Left hindlimb (tissue), 1 donor: ENCODE measurements around the gene RAPGEF4.
"Not testable (repeated sequence)": the region's sequence is repeated elsewhere in the genome, so short reads cannot be mapped to it uniquely, and the experiment has no call there.

Experiments
- DNase-seq: peaks from one replicate; pipeline ENCODE4 v3.0.0-alpha.2; 2018

Gene RAPGEF4

DNA sequence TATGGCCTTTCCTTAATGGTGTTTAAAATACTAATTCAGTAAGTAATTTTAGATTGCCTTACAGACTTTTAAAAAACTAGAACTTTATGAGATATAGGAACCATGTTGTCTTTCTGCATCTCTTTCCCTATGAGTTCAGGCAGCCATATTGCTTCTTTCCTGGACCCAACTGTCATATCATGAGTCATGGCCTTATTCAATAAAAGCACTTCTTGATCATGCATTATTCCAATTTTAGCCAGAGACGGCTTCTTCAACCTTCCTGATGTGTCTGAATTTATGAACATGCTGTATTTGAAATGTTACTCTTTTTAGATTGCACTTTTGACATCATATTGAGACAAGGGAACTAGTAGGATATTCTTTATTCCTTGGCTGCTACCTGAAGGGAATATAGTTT is 274.6 kb downstream of the RAPGEF4 start:
- DNase-seq = no peak

- no peak for DNase-seq
These were observed 280.8 kb downstream of the RAPGEF4 start for GRCh38 chr2:173016451-173016850.

GRCh38 chr2:173017646-173018420 is 282.2 kb downstream of the RAPGEF4 start:
- DNase-seq = no peak

DNA sequence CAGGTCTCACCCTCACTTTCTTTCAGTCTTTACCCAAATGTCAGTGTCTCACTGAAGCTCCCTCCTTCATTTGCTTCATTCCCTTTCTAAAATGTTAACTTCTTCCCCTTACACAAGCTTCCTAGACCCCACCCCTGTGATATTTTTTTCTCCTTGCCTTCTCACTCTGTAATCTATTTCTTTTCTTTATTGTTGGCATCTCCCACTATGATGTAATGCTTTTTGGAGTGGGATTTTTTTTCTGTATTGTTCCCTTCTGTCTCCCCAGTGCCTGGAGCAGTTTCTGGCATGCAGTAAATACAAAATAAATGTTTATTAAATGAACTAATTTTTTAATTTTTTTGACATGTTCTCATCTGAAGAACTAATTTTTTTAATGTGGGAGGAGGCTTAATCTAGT is 284.1 kb downstream of the RAPGEF4 start:
- DNase-seq = no peak

- no peak for DNase-seq
These were observed 286.3 kb downstream of the RAPGEF4 start for GRCh38 chr2:173021939-173022371.

DNA sequence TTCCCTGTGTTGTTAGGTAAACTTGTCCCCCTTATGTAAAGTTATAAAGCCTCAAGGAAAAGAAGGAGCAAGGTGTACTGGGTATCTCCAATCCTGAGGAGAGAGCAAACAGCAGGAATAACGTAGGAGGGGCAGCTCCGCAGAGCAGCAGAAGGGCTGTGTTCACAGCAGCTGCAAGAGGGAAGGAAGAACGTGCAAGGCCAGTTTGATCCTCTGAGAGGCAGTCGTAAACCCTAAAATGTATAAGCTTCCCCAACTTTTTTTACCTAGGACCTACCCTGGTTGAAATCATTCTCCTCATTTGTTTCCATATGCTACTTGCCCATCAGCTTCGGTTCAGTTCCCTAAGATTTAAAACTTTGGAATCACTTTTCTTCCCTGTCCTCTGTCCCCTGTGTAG is 288.1 kb downstream of the RAPGEF4 start:
- DNase-seq = no peak

GRCh38 chr2:173026479-173026878 is 290.8 kb downstream of the RAPGEF4 start:
- no peak for DNase-seq

GRCh38 chr2:173027181-173028128 is 291.8 kb downstream of the RAPGEF4 start:
- DNase-seq = peak; percentile 80

DNA sequence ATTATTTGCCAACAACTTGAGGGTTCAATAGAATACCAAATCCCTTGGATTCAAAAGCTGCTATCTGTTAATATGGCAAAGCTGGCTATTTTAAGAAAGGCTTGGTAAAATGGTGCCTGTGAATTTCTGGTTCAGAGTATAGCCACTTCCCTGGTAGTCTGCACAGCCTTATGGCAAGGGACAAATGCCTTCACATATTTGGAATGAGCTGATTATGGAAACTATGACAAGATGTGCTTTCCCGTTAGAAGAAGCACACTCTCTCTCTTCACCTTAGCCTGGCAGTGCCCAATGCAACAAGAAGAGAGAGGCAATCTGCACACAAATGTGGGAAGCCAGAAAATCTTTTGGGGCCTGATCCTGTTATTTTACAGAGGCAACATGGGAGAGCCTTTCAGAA is 292.5 kb downstream of the RAPGEF4 start:
- DNase-seq = no peak

DNA sequence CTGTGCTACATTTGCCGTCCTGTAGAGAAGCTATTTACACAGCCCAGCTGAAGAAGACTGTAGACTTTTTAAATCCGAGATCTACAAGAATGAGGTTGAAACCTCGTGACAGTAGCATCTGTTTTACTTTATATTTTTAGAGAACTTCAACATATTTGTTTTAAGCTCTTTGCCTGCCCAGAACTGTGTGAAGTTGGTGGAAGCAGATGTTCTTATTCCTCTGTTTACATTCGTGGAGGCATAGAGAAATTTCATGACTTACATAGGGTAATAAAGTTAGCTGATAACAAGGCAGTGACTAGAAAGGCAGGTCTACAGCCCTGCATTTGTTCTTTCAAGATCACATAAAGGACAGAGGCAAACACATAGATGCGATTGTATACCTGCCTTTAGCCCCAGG is 293.0 kb downstream of the RAPGEF4 start:
- no peak for DNase-seq

DNA sequence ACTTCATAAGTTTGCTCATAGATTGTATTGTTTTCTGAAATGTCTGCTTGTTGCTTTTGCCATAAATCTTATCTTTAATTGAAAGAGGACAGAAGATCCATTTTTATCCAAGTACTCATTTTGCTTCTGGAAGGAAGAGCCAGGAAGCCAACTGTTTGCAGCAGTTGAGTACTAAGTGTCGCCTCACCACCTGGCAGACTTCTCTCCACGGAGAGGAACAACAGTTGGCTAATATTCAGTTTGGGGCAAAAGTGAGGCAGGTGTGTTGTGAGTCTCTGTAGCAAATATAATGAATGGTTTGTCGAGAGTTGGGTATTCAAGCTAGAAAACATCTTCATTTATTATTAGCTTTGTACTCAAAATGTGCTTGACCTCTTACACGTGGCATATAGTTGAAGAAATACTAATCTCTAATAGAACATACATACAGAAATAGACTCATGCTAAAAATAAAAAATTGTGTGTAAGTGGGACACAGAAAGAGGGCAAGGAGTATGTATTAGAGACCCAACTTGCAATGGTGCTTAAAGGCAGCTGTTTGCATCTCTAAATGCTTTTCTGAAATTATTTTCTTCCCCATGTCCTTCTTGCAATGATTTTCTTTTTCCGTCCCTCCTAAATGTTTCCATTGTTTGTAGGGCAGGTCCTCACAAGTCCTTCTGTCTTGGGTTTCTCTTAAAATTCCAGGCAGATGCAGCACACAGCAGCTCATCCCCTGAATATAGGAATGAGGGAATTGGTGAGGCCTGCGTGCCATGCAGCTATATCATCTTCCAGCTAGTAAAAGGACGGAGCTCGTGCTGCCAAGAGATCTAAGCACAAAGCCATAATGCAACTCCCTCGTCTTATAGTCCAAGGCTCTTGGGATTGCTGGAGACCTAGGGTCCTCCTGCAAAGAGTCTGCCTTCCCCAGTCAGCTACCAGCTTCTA is 295.2 kb downstream of the RAPGEF4 start:
- DNase-seq = no peak

DNA sequence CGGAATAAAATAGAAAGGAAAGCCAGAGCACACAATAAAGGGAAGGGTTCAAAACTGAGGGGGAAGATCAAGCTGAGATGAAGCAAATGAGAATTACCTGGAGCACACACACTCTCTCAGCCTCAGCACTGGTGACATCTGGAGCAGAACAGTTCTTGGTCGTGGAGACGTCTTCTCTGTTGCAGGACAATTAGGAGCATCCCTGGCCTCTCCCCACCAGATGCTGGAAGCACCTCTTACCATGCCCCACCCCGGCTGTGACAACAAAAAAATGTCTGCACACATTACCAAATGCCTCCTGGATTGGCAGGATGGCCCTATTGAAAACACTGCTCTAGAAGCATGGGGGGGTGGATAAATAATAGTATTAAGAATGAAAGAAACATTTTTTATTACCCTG is 296.4 kb downstream of the RAPGEF4 start:
- DNase-seq = no peak

- no peak for DNase-seq
These were observed 297.4 kb downstream of the RAPGEF4 start for GRCh38 chr2:173033084-173033483.

- DNase-seq = no peak
These were observed 298.5 kb downstream of the RAPGEF4 start for GRCh38 chr2:173034143-173034542.

DNA sequence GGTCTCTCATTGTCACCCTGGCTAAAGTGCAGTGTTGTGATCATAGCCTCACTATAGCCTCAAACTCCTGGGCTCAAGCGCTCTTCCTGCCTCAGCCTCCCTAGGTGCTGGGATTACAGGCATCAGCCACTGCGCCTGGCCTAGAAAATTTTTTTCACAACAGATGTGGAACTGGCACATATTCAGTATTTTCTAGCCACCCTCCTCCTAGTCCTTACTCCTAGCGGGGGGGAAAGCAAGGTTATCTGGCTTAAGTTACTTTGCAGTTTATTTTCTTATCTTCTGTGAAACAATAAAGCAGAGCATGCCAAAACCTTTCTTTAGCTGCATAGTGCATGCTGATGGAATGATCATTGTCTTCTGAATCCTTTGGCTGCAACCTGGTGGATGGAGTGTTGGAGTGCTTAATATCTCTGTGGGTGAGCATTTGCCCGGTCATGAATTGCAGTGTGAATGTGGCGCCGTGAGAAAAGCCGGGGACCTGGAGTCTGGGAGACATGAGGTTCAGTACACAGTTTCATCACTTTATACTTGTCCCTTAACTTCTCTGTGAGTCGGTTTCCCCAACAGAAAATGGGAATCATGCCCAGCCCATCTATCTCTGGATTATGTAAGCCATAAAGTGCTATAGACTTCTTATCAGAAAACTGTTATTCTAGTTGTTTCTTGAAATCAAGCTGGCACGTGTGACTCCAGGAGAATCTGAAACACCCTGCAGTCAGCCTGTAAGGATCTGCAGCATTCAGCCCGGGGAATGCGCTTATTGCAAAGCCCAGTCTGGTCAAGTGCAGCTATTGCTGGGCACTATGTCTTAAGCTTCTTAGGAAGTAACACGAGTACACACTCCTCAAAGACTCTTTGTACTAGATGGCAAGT is 301.8 kb downstream of the RAPGEF4 start:
- no peak for DNase-seq

DNA sequence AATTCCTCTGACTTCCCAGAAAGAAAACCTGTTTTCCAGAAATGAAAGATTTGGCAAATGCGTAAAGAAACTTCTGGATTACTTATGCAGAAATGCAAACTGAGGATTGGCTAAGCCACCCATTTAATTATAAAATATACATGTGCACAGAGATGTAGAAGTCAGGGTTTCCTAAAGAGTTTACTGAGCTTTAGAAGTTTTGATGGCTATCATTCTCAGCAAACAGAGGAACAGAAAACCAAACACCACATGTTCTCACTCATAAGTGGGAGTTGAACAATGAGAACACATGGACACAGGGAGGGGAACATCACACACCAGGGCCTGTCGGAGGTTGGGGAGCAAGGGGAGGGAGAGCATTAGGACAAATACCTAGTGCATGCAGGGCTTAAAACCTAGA is 302.6 kb downstream of the RAPGEF4 start:
- DNase-seq = not testable (repeated sequence)

DNA sequence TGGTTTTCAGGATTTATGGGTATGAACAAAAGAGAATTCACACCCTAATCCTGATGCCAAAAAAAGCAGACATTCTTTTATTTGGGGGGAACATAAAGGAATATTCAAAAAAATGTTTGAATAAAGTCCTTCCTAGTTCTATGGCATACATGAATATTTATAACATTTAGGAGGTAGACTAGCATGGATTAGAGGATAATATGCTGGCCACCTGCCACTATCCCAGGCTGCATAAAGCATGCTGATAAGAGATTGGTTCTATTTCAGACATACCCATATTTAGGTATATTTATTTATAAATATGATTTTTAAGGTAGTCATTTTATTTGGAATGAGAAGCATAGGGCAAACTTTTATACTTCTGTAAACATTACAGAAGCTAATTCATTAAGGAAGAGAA is 305.1 kb downstream of the RAPGEF4 start:
- DNase-seq = no peak

DNA sequence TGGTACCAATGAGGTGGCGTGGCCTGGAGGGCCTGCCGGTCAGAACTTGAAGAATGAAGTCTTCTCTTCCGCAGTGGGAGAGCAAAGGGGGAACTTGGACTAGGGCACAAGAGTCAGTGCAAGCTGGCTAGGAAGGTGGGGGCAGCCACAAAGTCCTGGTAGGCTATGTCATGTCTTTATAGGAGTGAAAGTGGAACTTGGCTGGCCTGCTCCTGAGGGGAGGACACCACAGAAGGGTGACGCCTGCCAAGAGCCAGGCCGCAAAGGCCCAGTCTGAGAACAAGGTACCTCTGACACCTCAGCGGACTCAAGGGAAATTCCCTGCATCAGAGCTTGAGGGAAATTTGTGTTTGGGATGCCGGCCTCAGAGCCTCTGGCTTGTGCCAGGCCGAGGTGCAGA is 307.8 kb downstream of the RAPGEF4 start:
- DNase-seq = no peak

DNA sequence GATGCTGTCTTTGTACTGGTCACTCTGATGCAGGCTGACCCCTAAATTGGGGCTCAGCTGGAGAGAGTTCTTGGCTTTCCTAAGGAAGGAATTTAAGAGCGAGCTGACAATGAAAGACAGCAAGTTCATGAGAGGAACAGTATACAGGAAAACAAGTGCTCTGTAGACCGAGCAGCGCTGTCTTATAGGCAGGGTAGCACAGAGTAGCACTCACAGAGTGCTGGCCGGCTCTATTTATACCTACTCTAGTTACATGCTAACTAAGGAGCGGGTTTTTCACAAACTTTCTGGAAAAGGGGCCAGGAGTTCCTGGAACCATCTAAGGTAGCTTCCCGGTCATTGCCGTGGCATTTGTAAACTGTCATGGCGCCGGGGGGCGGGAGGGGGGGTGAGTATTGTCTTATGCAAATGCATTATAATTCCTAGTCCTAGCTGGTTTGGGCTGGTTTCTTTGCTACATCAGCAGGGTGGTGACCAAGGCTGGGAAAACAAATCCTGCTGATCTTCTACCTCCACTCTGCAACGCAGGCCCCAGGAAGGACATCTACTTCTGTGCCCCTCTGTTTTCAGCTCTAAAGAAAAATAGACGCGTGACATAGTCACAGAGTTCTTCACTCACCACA is 308.4 kb downstream of the RAPGEF4 start:
- DNase-seq = no peak

DNA sequence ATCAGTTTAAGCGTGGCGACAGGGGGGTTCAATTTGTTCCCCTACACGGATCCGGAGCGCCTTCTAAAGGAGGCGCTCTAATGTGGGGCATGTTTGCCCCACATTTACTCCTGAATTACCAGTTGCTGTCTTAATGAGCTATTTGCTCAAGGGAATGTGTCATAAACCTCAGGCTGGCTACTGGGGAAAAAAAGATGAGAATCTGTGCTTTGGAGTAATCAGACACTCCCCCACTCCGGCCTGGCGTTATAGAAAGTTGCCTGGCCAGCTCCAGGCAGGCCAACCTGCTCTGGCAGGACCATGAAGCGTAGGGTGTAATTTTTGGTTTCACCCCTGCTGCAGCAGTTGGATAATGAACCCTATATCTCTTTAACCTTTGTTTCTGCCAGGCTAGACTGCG is 309.0 kb downstream of the RAPGEF4 start:
- no peak for DNase-seq

DNA sequence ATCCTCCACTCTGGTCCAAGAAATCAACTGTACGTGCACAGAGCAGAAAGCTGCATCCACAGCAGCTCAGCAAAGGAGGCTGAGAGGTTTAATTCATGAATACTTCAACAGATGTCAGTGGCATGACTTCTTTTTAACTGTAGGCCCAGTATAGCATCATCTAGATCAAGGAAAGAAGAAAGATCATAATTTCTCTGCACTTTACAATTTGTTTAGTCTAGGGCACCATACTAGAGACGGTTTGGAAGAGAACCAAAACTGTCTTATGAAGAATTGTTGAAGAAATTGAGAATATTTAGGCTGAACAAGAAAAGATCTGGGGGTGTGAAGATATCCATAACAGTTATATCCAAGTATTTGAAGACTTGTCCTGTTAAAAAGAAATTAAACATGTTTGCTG is 309.5 kb downstream of the RAPGEF4 start:
- no peak for DNase-seq
